ENCODE results near the gene TGIF1.
"Not testable (repeated sequence)": the region's sequence is repeated elsewhere in the genome, so short reads cannot be mapped to it uniquely, and the experiment has no call there.

TGIF1 gene

DNA sequence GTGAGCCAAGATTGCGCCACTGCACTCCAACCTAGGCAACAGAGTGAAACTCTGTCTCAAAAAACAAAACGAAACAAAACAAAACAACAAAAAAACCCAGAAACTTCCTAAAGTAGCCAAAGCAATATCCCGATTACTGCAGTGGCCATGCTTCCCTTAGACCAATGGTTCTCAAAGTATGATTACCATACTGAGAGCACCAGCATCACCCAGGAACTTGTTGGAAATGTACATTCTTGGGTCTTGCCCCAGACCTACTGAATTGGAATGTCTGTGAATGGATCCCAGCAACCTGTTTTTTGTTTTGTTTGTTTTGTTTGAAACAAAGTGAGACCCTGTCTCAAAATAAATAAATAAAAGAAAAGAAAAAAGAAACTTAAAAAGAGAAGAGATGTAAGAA, 41.9 kb upstream of the TGIF1 start:
- no peaks in the 10 kb centered on the region for H3K4me1 Mint-ChIP-seq
- no peaks in the 10 kb centered on the region for H3K36me3 Mint-ChIP-seq (ENCODE audit: low read depth)
- H3K27ac Mint-ChIP-seq, result no peak overlapping the region
- peaks cover 10% of the 10 kb centered on the region for H3K9me3 Mint-ChIP-seq
- no peak overlapping the region for H3K4me3 Mint-ChIP-seq
- no peaks in the 10 kb centered on the region for H3K27me3 Mint-ChIP-seq (ENCODE audit: low read depth)
- no peak for TF ChIP-seq CTCF (IDR thresholded peaks at IDR 0.05; ENCODE audit: unreplicated experiment in 3 of 3)

GRCh38 chr18:3409811-3410210, 40.2 kb upstream of the TGIF1 start:
- Mint-ChIP-seq H3K36me3 (ENCODE audit: low read depth) (no peaks in the 10 kb centered on the region), H3K27me3 (ENCODE audit: low read depth) (no peaks in the 10 kb centered on the region), H3K27ac (no peak overlapping the region), H3K4me1 (no peaks in the 10 kb centered on the region), H3K4me3 (no peak overlapping the region), H3K9me3 (peaks cover 10% of the 10 kb centered on the region)
- no peak for TF ChIP-seq CTCF (IDR thresholded peaks at IDR 0.05; ENCODE audit: unreplicated experiment in 3 of 3)

- H3K4me3 Mint-ChIP-seq, result no peak overlapping the region
- no peak for TF ChIP-seq CTCF (IDR thresholded peaks at IDR 0.05; ENCODE audit: unreplicated experiment in 3 of 3)
- no peak overlapping the region for H3K27ac Mint-ChIP-seq
- H3K9me3 Mint-ChIP-seq, result peaks cover 10% of the 10 kb centered on the region
- no peaks in the 10 kb centered on the region for H3K27me3 Mint-ChIP-seq (ENCODE audit: low read depth)
- H3K4me1 Mint-ChIP-seq, result no peaks in the 10 kb centered on the region
- no peaks in the 10 kb centered on the region for H3K36me3 Mint-ChIP-seq (ENCODE audit: low read depth)
Observed at GRCh38 chr18:3410273-3410672, 39.7 kb upstream of the TGIF1 start.

GRCh38 chr18:3410876-3411275, 39.1 kb upstream of the TGIF1 start:
- not testable (repeated sequence) for H3K9me3 Mint-ChIP-seq; H3K36me3 Mint-ChIP-seq (ENCODE audit: low read depth); H3K4me3 Mint-ChIP-seq; H3K4me1 Mint-ChIP-seq; H3K27me3 Mint-ChIP-seq (ENCODE audit: low read depth); H3K27ac Mint-ChIP-seq

GRCh38 chr18:3411327-3411726, 38.6 kb upstream of the TGIF1 start:
- Mint-ChIP-seq H3K36me3 (ENCODE audit: low read depth) (no peaks in the 10 kb centered on the region), H3K4me1 (no peaks in the 10 kb centered on the region), H3K27ac (no peak overlapping the region), H3K9me3 (peaks cover 4% of the 10 kb centered on the region), H3K27me3 (ENCODE audit: low read depth) (no peaks in the 10 kb centered on the region), H3K4me3 (no peak overlapping the region)
- no peak for TF ChIP-seq CTCF (IDR thresholded peaks at IDR 0.05; ENCODE audit: unreplicated experiment in 3 of 3)

DNA sequence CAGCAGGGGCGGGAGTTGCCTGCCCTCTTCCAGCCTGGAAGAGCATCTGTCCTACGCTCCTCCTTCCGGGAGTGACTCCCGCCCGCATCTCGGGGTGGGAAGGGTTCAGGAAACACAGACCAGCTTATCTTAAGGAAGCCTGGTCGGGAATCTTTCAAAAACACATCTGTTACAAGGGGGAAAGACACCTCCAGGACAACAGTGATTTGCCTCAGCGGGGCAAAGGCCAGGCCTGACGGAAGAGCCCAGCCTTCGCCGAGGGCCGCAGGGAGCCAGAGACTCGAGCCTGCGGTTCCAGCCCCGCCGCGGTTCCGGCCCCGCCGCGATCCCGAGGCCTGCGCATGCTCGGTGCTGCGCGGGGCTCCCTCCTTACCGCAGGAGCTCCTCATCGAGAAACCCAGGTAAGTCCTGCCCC, 38.1 kb upstream of the TGIF1 start:
- no peak overlapping the region for H3K27ac Mint-ChIP-seq
- no peak for TF ChIP-seq CTCF (IDR thresholded peaks at IDR 0.05; ENCODE audit: unreplicated experiment in 3 of 3)
- no peaks in the 10 kb centered on the region for H3K4me1 Mint-ChIP-seq
- H3K27me3 Mint-ChIP-seq (ENCODE audit: low read depth), result no peaks in the 10 kb centered on the region
- H3K36me3 Mint-ChIP-seq (ENCODE audit: low read depth), result no peaks in the 10 kb centered on the region
- H3K9me3 Mint-ChIP-seq, result no peaks in the 10 kb centered on the region
- no peak overlapping the region for H3K4me3 Mint-ChIP-seq

DNA sequence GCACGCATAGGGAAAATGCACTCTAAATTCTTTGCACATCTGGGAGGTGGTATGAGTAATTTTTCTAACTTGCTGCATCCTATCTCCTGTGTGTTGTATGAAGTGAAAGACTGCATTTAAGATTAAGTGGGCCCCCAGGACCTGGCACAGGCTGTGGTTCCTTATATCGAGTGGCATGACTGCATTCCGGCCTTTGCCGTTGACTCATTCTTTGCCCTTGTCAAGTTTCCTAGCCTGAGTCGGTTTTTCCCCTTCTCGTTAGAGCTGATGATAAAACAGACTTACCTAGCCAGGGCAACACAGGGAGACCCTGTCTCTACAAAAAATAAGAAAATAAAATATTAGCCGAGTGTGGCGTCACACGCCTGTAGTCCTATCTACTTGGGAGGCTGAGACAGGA, 37.4 kb upstream of the TGIF1 start:
- not testable (repeated sequence) for H3K4me3 Mint-ChIP-seq; H3K27ac Mint-ChIP-seq; H3K27me3 Mint-ChIP-seq (ENCODE audit: low read depth); H3K9me3 Mint-ChIP-seq; H3K36me3 Mint-ChIP-seq (ENCODE audit: low read depth); H3K4me1 Mint-ChIP-seq
